Measurements from ENCODE around the gene SF1.

DNA sequence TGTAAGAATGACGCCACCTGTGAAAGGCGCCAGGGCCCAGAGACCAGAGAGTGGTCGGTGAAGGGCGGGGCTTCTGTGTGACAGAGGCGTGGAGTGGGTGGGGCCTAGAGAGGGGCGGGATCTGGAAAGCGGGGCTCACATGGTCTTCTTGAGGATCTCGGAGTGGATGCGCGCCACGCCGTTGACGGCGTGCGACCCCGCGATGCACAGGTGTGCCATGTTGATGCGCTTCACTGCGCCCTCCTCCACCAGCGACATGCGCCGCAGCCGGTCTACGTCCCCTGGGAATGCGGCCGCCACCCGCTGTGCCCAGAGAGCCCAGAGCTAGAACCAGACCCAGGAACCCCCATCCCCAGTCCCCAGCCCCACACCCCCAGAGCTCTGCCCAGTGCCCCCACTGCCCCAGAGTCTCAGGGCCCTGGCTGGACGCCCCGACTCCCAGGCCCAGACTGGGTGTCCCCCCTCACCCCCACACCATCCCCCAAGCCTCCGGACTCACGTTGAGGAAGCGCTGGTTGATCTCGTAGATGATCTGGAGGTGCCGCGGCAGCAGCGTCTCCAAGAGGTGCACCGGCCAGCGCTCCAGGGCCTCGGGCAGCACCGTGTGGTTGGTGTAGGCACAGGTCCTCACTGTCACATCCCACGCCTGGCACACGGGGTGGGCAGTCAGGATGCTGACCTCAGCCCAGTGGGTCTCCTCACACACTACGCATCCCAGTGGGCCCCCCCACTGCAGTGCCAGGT, 24.8 kb downstream of the SF1 start:
- TF ChIP-seq YY1 (IDR thresholded peaks at IDR 0.05; ENCODE audit: low read depth) (no peak), POLR2AphosphoS5 (IDR thresholded peaks at IDR 0.05; ENCODE audit: low read depth, low read length) (no peak), NFIC (IDR thresholded peaks at IDR 0.05; ENCODE audit: borderline replicate concordance) (no peak), SMC3 (IDR thresholded peaks at IDR 0.05; ENCODE audit: low read depth, low read length) (no peak), FOXM1 (IDR thresholded peaks at IDR 0.05; ENCODE audit: low read depth) (no peak), REST (IDR thresholded peaks at IDR 0.05; ENCODE audit: low read depth, low read length) (no peak)
- TF ChIP-seq, protein P1, sequence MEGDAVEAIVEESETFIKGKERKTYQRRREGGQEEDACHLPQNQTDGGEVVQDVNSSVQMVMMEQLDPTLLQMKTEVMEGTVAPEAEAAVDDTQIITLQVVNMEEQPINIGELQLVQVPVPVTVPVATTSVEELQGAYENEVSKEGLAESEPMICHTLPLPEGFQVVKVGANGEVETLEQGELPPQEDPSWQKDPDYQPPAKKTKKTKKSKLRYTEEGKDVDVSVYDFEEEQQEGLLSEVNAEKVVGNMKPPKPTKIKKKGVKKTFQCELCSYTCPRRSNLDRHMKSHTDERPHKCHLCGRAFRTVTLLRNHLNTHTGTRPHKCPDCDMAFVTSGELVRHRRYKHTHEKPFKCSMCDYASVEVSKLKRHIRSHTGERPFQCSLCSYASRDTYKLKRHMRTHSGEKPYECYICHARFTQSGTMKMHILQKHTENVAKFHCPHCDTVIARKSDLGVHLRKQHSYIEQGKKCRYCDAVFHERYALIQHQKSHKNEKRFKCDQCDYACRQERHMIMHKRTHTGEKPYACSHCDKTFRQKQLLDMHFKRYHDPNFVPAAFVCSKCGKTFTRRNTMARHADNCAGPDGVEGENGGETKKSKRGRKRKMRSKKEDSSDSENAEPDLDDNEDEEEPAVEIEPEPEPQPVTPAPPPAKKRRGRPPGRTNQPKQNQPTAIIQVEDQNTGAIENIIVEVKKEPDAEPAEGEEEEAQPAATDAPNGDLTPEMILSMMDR (IDR thresholded peaks at IDR 0.05), result no peak

Data from SK-N-SH (cell line).